Hematopoietic multipotent progenitor cell treated with erythropoietin and hydrocortisone succinate and interleukin-3 and kit ligand, for 6 days (in vitro differentiated cells): ENCODE measurements around the gene ERVFRD-1.

ENCODE experiments used
- DNase-seq: peaks from one replicate; pipeline ENCODE4 v3.0.0-alpha.2; 2015

ERVFRD-1 gene

DNA sequence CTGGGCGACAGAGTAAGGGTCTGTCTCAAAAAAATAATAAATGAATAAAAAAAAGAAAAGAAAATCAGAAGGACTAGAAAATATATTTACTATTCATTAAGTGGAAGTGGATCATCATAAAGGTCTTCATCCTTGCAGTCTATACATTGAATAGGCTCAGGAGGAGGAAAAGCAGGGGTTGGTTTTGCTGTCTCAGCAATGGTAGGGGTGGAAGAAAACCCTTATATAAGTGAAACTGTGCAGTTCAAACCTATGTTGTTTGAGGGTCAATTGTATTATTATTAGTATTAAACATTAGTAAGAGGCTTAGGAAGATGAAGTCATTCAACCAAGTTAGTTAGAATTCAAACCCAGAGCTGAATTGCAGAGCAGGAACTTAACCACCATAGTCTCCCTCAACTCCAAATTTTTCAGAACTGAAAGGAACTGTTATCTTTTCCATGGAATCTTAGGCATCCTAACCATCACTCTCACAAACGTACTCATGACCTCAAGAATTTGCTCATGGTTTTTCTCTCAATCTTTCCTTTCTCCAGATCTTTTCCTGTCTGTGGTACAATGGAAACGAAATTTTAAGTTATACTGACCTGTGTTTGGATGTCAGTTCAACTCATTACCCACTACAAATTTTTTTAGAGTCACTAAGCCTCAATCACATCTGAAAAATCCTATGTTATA is 25.6 kb downstream of the ERVFRD-1 start:
- no peak for DNase-seq

DNA sequence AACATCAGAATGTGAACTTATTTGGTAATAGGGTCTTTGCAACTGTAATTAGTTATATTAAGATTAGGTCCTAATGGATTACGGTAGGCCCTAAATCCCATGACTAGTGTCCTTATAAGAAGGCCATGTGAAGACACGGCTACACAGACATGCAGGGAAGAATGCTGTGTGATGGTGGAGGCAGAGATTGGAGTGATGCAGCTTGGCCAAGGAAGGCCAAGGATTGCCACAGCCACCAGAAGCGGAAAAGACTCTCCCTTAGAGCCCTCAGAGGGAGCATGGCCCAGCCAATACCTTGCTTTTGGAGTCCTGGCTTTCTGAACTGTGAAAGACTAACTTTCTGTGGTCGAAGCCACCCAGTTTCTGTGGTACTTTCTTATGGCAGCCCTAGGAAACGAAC is 27.6 kb downstream of the ERVFRD-1 start:
- DNase-seq = no peak

DNA sequence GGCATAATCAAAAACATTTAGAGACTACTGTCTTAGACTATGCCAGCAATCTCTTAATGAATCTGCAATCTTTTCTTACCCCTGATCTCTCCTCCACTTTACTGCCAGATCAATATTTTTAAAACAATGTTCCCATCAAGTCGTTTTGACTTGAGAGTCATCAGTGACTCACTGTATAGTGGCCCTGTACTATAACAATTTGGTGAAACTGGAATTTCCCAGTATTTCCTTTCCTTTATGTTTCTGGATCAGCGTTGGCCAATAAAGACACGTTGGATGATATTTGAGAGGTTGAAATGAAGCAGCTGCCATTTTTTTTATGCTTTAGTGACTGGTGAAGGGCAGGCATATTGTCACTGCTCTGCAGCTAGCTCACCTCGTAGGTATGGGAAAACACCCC is 28.0 kb downstream of the ERVFRD-1 start:
- DNase-seq = no peak

DNA sequence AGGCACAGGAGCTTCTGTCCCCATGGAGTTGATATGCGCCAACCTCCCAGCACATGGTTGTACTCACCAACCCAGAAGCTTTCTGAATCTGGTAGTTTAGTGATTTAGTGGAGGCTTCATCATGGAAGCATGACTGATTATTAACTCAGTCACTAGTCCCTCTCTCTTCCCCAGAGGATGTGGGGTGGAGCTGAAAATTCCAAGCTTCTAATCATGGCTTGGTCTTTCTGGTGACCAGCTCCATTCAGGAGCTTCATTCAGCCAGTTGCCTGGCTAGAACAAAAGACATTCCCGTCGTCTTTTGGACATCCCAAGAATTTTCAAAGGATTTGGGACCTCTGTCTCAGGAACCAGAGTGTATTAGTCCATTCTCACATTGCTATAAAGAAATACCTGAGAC is 31.2 kb downstream of the ERVFRD-1 start:
- DNase-seq = no peak

DNA sequence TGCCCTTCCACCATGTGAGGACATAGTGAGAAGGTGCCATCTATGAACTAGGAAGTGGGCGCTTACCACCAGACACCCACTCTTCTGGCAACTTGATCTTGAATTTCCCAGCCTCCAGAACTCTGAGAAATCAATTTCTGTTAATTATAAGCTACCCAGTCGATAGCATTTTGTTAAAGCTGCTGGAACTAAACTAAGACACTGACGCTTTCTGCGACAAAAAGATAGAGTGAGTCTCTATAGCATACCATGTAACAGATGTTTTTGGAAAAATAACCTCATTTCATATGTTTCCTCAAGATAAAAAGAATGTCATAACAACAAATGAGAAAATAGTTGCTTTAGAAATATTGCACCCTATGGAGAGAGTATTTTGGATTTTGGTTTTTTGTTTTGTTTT is 33.3 kb downstream of the ERVFRD-1 start:
- DNase-seq = peak; percentile 25

DNA sequence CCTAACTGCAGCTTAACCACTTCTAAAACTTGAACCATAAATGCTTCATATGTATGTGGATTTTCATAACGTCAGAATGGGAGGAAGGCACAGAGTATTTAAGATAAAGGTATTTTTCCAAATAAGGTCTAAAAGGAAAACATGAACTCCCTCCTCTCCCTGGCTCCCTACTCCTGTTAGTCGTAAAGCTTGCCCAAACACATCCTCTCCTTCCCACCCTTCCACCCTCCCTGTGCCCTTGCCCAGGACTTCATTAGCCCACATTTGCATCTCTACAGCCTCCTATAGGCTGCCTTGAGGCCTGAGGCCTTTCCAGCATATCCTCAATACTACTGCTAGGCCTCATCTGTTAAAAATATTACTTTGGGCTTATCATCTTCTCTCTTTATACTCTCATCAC is 35.0 kb downstream of the ERVFRD-1 start:
- no peak for DNase-seq

DNA sequence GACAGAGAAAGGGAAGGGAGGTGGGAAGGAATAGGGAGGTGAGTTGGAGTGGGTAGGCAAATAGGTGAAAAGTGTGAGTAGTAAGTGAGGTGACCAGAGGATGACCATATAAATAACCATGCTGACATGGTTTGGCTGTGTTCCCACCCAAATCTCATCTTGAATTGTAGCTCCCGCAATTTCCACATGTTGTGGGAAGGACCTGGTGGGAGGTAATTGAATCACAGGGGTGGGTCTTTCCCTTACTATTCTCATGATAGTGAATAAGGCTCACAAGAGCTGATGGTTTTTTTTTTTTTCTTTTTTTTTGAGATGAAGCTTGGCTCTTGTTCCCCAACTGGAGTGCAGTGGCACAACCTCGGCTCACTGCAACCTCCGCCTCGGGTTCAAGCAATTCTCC is 39.4 kb downstream of the ERVFRD-1 start:
- no peak for DNase-seq

DNA sequence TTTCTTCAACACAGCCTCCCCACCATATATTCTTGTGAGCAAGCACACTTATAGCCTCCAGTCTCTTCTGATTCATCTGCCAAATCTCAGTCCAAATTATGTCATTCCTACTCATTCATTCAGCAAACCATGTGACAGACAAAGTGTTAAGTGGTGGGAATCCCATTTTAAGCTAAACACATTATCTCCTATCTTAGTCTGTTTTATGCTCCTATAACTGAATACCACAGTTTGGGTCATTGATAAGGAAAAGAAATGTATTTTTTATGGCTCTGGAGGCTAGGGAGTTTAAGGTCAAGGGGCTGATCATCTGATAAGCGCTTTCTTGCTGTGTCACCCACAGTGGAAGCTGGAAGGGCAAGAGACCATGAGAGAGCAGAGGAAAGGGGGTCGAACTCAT is 41.8 kb downstream of the ERVFRD-1 start:
- peak; percentile 31 for DNase-seq

DNA sequence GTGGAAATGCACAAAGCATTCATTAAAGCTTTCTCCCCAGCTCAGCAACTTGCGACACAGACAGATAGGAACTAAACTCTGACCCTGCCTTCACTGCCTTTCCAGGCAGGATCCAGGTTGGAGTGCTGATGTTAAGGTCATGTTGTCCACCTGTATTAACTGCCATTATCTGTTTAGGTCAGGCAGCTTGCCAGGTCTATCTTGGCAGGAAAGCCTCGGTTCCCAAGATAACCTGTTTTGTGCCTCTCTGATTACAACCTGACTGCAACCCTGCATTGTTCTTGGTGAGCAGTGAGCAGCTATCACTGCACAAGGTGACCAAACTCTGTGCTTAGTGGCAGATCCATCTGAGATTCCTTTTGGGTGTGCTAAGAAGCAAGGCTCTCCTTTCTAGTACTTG is 44.2 kb downstream of the ERVFRD-1 start:
- no peak for DNase-seq

DNA sequence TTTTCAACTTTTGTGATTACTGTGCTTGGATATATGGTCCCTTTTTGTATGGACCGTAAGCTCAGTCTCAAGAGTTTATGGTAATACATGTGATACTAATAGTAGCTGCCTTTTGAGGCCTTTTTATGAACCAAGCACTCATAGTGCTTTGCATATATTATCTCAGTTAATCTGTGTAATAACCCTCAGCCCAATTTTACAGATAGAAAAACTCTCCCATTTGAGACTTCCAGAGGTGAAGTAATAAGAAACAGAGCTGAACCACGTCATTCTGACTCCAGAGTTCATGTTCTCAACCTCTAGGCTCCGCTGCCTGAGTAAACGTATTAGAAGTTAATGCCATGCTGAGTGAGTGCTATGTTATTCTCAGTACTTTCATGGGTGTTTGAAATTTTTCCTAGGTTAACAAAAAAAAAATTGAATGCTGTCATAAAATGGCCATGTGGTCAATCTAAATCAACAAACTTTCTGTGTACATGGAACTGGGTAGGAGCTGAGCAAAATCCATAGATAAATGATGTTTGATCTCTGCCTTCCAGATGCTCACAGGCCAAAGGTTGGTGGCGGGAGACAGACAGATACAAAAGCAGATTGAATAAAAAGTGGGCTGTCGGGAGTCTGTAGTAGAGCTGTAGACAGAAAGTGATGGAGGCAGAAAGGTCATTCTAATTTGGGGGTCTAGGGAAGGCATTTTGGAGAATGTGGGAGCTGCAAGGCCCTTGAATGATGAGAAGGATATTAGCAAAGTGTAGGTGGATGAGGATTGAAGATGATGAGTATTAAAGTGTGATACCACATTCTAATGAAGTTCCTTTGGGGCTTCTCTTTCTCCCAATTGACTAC is 44.8 kb downstream of the ERVFRD-1 start:
- DNase-seq = no peak

DNA sequence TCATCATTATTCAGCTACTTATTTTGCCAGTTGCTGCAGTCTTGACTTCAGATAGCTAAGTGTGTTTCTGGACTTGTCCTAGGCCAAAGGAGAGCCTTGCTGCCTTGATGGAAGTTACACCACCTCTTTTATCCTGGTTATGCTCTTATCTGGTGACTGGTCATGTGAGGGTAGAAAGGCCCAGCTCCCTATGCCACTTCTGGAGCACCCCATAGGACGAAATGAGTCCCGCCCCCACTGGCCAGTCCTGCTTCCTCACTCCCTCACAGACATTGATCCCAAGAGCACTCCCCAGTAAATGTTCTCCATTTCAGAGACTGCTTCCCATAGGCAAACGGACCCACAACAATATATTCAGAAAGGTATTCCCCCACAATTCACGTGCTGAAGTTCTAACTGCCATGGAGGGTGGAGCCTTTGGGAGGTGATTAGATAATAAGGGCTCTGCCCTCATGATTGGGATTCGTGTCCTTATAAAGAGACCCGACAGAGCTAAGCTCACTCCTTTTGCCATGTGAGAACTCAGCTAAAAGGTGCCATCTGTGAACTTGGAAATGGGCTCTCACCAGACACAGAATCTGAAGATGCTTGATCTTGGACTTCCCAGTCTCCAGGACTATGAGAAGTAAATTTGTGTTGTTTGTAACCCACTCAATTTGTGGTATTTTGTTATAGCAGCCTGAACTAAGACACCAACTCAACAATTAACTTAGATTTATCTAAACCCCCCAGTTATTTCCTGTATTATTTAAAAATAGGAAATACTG is 45.9 kb downstream of the ERVFRD-1 start:
- DNase-seq = no peak

DNA sequence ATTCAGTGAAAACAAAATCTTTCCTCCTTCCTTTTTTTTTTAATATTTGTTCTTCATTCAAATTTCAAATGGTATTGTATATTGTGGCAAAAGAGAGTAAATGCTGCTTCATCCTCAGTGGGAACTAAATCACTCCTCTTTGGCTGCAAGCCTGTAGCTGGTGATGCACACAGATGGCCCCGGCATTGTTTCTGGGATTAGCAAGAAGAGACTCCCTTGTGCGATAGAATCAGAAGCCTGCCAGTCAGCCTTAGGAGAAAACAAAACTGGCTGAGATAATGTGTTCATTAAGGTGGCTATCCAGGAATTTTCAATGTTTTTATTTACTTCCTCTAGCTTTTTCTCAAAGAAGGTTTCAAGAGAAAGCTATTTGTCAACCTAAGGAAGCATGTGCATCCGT is 46.7 kb downstream of the ERVFRD-1 start:
- DNase-seq = no peak

DNA sequence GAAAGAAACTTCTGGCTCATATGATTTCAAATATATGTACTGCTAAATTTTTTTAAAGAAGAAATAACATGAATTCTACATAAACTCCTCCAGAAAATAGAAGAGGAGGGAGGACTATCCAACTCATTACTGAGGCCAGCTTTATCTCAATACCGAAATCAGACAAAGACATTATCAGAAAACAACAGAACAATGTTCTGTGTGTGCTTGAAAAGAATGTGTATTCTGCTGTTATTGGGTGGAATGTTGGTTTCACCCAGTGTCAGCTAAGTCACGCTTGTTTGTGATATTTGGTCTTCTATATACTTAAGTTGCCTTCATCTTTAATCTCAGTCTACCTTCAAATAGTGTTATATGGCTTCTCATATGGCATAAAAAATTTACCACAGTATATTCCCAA is 48.8 kb downstream of the ERVFRD-1 start:
- DNase-seq = no peak

DNA sequence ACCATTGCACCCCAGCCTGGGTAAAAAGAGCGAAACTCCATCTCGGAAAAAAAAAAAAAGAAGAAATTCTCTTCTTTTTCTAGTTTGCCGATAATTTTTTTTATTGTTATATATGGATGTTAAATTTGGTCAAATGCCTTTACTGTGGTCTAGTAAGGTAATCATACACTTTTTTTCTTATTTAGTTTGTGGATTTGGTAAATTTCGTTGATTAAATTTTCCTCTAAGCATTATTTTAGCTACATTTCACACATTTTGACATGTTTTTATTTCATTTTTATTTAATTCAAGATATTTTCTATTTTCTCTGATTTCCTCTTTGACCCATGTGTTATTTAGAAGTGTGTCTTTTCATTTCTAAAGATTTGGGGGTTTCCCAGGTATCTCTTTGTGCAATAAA is 49.4 kb downstream of the ERVFRD-1 start:
- DNase-seq = no peak

DNA sequence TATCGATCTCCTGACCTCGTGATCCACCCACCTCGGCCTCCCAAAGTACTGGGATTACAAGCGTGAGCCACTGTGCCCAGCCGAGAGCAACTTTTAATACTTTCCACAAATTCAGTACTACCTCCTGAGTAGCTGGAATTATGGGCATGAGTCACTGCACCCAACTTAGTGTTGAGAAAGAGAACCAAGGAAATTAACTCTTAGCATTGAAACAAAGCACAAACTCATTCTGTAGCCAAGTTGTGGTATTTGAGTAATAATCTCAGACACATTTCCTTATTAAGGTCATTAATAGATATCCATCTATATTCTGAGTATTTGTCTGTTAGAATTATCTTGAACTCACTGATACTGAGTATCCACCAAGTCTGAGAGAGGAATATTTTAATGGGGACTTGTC is 53.1 kb downstream of the ERVFRD-1 start:
- no peak for DNase-seq

DNA sequence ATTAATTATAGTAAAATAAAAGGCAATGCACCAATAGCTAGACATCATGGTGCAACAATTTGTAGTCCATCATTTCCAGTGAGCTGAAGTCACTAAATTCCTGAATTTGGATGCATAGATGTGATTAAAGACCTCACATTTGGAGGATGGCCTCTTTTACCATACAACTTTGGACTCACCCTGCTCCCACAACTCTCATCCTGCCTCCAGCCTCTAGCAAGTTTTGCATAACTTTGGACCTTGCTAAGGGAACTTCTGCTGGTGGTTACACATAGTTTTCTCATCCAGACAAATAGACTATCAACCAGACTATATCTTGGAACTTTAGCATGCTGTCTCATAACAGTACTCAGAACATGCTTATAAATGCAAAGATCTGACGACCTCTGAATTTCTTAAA is 54.7 kb downstream of the ERVFRD-1 start:
- no peak for DNase-seq

DNA sequence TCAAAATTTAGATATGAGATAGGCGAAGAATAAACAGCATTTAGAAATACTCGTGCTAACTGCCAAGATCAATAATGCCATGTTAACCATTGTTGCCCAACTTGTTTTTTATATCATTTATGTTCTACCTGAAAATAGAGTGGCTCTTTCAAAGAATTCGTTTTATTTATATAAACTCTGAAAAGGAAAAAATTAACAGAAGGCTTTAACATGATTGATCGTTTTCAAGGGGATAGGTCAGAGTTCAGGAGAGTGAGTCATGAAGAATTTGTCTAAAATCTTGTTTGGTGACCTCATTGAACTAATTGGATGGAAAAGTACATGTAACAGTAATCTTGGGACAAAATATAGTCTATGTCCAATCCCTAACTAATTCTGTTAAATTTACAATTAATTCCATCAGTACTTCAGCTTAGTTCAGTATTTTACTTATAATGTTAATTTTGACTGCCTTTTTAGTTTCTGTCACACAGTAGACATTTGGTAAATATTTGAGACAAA is 56.3 kb downstream of the ERVFRD-1 start:
- no peak for DNase-seq

DNA sequence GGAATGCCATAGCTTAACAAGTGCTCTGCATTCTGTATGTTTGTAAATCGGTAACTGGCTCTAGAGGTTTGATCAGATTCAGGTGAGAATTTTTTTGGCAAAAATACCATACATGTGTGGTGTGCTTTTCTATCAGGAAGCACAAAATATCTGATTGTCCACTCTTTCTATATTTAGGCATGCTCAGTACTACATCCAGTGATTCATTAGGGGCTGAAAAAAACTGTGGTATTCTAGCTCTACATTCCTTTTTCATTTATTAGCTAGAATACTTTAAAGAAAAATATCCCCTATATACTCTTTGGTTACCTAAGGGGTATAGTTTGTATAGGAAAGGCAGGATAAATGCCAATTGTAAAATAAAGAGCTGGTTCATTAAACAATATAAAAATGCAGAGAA is 56.8 kb downstream of the ERVFRD-1 start:
- no peak for DNase-seq

DNA sequence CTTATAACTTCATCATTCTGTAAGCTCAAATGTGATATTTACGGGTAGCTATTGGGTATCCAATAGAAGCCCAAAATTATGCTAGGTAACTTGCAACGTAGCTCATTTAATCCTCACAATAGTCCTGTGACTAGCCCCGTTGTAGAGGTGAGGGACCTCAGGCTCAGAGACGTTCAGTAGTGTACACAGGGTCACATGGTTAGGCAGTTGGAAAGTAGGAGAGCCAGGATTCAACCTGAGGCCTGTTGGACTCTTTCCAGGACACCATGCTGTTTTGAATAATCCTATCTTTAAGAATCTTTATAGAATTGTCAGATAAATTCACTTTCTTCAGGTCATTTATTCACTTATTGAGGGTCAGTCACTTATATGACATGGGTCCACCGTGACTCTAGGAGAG is 58.2 kb downstream of the ERVFRD-1 start:
- no peak for DNase-seq
